ENCODE measurements around the gene FAM3C. TPM values are rescaled to one million over a fixed set of nuclear protein-coding genes. Genes with fewer than 3 reads are reported as not detected.

Gene FAM3C
- total RNA-seq, 5 donors from 2014 or later (not counting 1 experiment from before 2014, with no cell fraction given), result 8.8 to 21.8 (median 14.9) TPM

DNA sequence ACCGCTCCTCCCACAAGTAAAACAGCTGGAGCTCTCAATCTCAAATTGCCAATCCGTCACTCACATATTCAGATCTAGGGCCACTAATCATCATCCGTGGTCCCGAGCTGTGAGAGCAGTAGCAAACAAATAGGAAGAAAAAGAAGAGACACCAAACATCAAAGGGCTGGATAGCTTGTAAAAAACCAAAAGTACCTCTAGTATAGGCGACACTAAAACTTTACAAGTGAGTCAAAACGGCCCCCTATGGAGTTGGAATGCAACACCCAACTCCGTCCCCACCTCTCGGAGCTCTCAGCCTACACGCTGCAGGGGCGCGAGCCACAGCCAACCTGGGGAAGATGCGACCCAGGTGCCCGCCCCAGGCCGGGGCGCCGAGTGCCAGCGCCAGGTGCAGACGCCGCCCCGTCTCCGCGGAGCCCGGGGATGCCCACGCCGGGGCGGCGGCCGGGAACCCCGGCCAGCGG is 581 bp downstream of the FAM3C start:
- peaks cover 7 to 9% of the 10 kb centered on the region in 2 experiments for H3K4me1 ChIP-seq (ENCODE audit: control insufficient read depth in 1 of 2, extremely low read depth in 1 of 2, insufficient read depth in 2 of 2, low read length in 2 of 2)
- no peaks in the 10 kb centered on the region for H3K27me3 ChIP-seq (replicated peaks in 1 of 2; ENCODE audit: control insufficient read depth in 2 of 2, extremely low read depth in 1 of 2, insufficient read depth in 2 of 2, low read length in 1 of 2)
- Mint-ChIP-seq H3K36me3 (peaks cover 15% of the 10 kb centered on the region), H3K4me1 (peaks cover 40 to 45% (median 42%) of the 10 kb centered on the region in 3 donors), H3K4me3 (peak overlapping the region; percentile 77 to 89 (median 80)), H3K9me3 (no peaks in the 10 kb centered on the region), H3K27me3 (no peaks in the 10 kb centered on the region), H3K27ac (peak overlapping the region; percentile 79 to 80)
- ChIA-PET CTCF (interaction anchor here (0.5 to 5.9 kb wide), 17 partner anchors 8 to 152 kb away, joined by 3 to 38 read pairs (median 9); no protein-coding TSS in a partner anchor), POLR2A (interaction anchor here (0.6 to 0.7 kb wide), 3 partner anchors 20 to 452 kb away, joined by 3 to 4 read pairs (median 3); no protein-coding TSS in a partner anchor)
- peak overlapping the region; percentile 56 to 82 for H3K4me3 ChIP-seq (ENCODE audit: control insufficient read depth in 1 of 2, extremely low read depth in 1 of 2, low read length in 1 of 2)
- ATAC-seq (replicated peaks in 1 of 4) (peak; percentile 67 to 74 (median 70)), DNase-seq (peak in 33 of 35 experiments; percentile 3 to 65 (median 36))
- H3K9me3 ChIP-seq, result no peaks in the 10 kb centered on the region
- no peaks in the 10 kb centered on the region for H3K36me3 ChIP-seq (ENCODE audit: control insufficient read depth in 2 of 2, extremely low read depth in 1 of 2, insufficient read depth in 1 of 2, low read length in 1 of 2)
- under 1% methylated on average over 27 of the region's 30 CpGs for WGBS (ENCODE audit: insufficient coverage)
- H3K27ac ChIP-seq (ENCODE audit: low read length), result peak overlapping the region; percentile 5

GRCh38 chr7:121394709-121395140 is 1.4 kb downstream of the FAM3C start:
- CTCF ChIA-PET, result interaction anchor here (0.7 to 5.9 kb wide), 10 partner anchors 8 to 152 kb away, joined by 3 to 38 read pairs (median 16); no protein-coding TSS in a partner anchor
- H3K36me3 Mint-ChIP-seq, result peaks cover 15% of the 10 kb centered on the region
- Histone ChIP-seq H3K4me1 (ENCODE audit: control insufficient read depth in 1 of 2, extremely low read depth in 1 of 2, insufficient read depth in 2 of 2, low read length in 2 of 2) (peaks cover 7 to 14% of the 10 kb centered on the region in 2 experiments), H3K9me3 (no peaks in the 10 kb centered on the region), H3K27ac (ENCODE audit: low read length) (no peak overlapping the region), H3K4me3 (ENCODE audit: control insufficient read depth in 1 of 2, extremely low read depth in 1 of 2, low read length in 1 of 2) (no peak overlapping the region), H3K27me3 (replicated peaks in 1 of 2; ENCODE audit: control insufficient read depth in 2 of 2, extremely low read depth in 1 of 2, insufficient read depth in 2 of 2, low read length in 1 of 2) (no peaks in the 10 kb centered on the region), H3K36me3 (ENCODE audit: control insufficient read depth in 2 of 2, extremely low read depth in 1 of 2, insufficient read depth in 1 of 2, low read length in 1 of 2) (no peaks in the 10 kb centered on the region)
- WGBS (ENCODE audit: insufficient coverage), result 40% methylated on average over 1 of the region's 7 CpGs
- H3K4me3 Mint-ChIP-seq, result peak overlapping the region; percentile 15 to 80 (median 54)
- H3K9me3 Mint-ChIP-seq, result no peaks in the 10 kb centered on the region
- no peak for DNase-seq
- POLR2A ChIA-PET, result no interaction called here
- H3K27ac Mint-ChIP-seq, result no peak overlapping the region
- no peak for ATAC-seq (replicated peaks in 1 of 4)
- no peaks in the 10 kb centered on the region for H3K27me3 Mint-ChIP-seq
- H3K4me1 Mint-ChIP-seq, result peaks cover 48 to 53% (median 50%) of the 10 kb centered on the region in 3 donors

DNA sequence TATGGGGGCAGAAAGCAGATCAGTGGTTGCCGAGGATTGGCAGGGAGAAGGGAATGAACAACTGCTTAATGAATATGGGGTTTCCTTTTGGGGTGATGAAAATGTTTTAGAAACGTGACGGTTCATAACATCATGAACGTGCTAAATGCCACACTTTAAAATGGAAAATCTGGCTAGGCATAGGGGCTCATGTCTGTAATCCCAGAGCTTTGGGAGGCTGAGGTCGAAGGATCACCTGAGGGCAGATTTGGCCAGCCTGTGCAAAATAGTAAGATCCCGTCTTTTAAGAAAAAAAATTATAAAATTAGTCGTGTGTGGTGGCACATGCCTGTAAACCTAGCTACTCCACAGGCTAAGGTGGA is 3.1 kb downstream of the FAM3C start:
- Histone ChIP-seq H3K36me3 (ENCODE audit: control insufficient read depth in 2 of 2, extremely low read depth in 1 of 2, insufficient read depth in 1 of 2, low read length in 1 of 2) (no peaks in the 10 kb centered on the region), H3K9me3 (no peaks in the 10 kb centered on the region), H3K4me3 (ENCODE audit: control insufficient read depth in 1 of 2, extremely low read depth in 1 of 2, low read length in 1 of 2) (no peak overlapping the region), H3K4me1 (ENCODE audit: control insufficient read depth in 1 of 2, extremely low read depth in 1 of 2, insufficient read depth in 2 of 2, low read length in 2 of 2) (peaks cover 7 to 14% of the 10 kb centered on the region in 2 experiments), H3K27ac (ENCODE audit: low read length) (no peak overlapping the region), H3K27me3 (replicated peaks in 1 of 2; ENCODE audit: control insufficient read depth in 2 of 2, extremely low read depth in 1 of 2, insufficient read depth in 2 of 2, low read length in 1 of 2) (no peaks in the 10 kb centered on the region)
- peaks cover 64 to 70% (median 68%) of the 10 kb centered on the region in 3 donors for H3K4me1 Mint-ChIP-seq
- H3K27me3 Mint-ChIP-seq, result no peaks in the 10 kb centered on the region
- ATAC-seq (replicated peaks in 1 of 4) (no peak), DNase-seq (no peak)
- H3K9me3 Mint-ChIP-seq, result no peaks in the 10 kb centered on the region
- H3K27ac Mint-ChIP-seq, result peak overlapping the region in 1 of 2 donors; percentile 49
- H3K36me3 Mint-ChIP-seq, result peaks cover 15% of the 10 kb centered on the region
- H3K4me3 Mint-ChIP-seq, result no peak overlapping the region
- WGBS (ENCODE audit: insufficient coverage), result 100% methylated on average over 4 of the region's 7 CpGs
- ChIA-PET CTCF (interaction anchor here (1.3 to 5.9 kb wide), 4 partner anchors 20 to 26 kb away, joined by 3 to 35 read pairs (median 6); no protein-coding TSS in a partner anchor), POLR2A (no interaction called here)

DNA sequence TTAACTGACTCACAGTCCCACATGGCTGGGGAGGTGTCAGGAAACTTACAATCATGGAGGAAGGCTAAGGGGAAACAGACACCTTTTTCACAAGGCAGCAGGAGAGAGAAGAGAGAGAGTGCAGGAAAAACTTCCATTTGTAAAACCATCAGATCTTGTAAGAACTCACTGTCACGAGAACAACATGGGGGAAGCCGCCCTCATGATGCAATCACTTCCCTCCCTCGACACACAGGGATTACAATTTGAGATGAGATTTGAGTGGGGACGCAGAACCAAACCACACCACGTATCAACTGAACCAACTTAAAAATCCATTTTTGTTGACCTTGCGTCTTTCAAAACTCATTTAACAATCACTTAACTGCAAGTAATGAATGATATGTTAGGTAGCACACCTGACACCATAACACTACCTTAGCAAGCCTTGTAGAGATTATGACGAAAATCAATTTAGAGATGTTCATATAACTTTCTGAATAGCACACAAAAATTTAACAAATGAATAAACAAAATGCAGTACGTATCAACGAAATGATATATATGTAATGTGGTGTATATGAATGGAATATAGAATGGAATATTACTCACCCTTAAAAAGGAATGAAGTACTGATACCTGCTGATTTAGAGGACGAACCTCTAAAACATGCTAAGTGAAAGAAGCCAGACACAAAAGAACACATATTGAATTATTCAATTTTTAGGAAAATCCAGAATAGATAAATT is 3.7 kb downstream of the FAM3C start:
- no peaks in the 10 kb centered on the region for H3K9me3 ChIP-seq
- no peak for DNase-seq
- no peak overlapping the region for H3K4me3 Mint-ChIP-seq
- no peak overlapping the region for H3K27ac ChIP-seq (ENCODE audit: low read length)
- H3K36me3 Mint-ChIP-seq, result peaks cover 15% of the 10 kb centered on the region
- peaks cover 7 to 14% of the 10 kb centered on the region in 2 experiments for H3K4me1 ChIP-seq (ENCODE audit: control insufficient read depth in 1 of 2, extremely low read depth in 1 of 2, insufficient read depth in 2 of 2, low read length in 2 of 2)
- H3K4me1 Mint-ChIP-seq, result peaks cover 66 to 74% (median 69%) of the 10 kb centered on the region in 3 donors
- ChIA-PET POLR2A (no interaction called here), CTCF (interaction anchor here (1.3 to 2.1 kb wide), 4 partner anchors 23 to 25 kb away, joined by 3 to 6 read pairs (median 4); no protein-coding TSS in a partner anchor)
- H3K27me3 Mint-ChIP-seq, result no peaks in the 10 kb centered on the region
- H3K9me3 Mint-ChIP-seq, result no peaks in the 10 kb centered on the region
- no peaks in the 10 kb centered on the region for H3K36me3 ChIP-seq (ENCODE audit: control insufficient read depth in 2 of 2, extremely low read depth in 1 of 2, insufficient read depth in 1 of 2, low read length in 1 of 2)
- ATAC-seq (replicated peaks in 1 of 4), result no peak
- no CpG with 5 or more reads among the region's 10 CpGs for WGBS (ENCODE audit: insufficient coverage)
- no peak overlapping the region for H3K4me3 ChIP-seq (ENCODE audit: control insufficient read depth in 1 of 2, extremely low read depth in 1 of 2, low read length in 1 of 2)
- H3K27me3 ChIP-seq (replicated peaks in 1 of 2; ENCODE audit: control insufficient read depth in 2 of 2, extremely low read depth in 1 of 2, insufficient read depth in 2 of 2, low read length in 1 of 2), result no peaks in the 10 kb centered on the region
- H3K27ac Mint-ChIP-seq, result peak overlapping the region in 1 of 2 donors; percentile 49

DNA sequence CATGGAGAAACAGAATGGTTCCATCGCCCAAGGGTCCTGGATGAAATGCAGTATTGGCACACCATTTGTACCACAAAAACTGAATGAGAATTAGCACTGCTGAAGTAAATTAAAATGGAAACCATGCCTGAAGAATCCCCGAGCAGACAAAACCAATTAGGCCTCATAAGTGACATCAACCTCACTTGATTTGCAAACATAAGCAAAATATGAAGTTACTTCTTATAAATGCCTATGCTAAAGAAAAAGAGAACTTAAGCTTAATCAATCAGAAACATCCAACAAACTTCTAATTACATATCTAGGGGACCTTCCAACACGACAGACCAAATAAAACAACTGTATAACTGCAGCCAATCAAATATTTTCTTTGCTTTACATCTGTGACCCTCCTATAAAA is 4.4 kb downstream of the FAM3C start:
- DNase-seq (no peak), ATAC-seq (replicated peaks in 1 of 4) (no peak)
- H3K36me3 ChIP-seq (ENCODE audit: control insufficient read depth in 2 of 2, extremely low read depth in 1 of 2, insufficient read depth in 1 of 2, low read length in 1 of 2), result no peaks in the 10 kb centered on the region
- ChIA-PET POLR2A (no interaction called here), CTCF (interaction anchor here in 1 of 2 donors (1.3 kb wide), 1 partner anchor 23 kb away, joined by 3 read pairs; no protein-coding TSS in a partner anchor)
- H3K27ac Mint-ChIP-seq, result peak overlapping the region; percentile 7 to 30
- H3K4me3 ChIP-seq (ENCODE audit: control insufficient read depth in 1 of 2, extremely low read depth in 1 of 2, low read length in 1 of 2), result no peak overlapping the region
- H3K27me3 ChIP-seq (replicated peaks in 1 of 2; ENCODE audit: control insufficient read depth in 2 of 2, extremely low read depth in 1 of 2, insufficient read depth in 2 of 2, low read length in 1 of 2), result no peaks in the 10 kb centered on the region
- peaks cover 15% of the 10 kb centered on the region for H3K36me3 Mint-ChIP-seq
- peaks cover 66 to 76% (median 73%) of the 10 kb centered on the region in 3 donors for H3K4me1 Mint-ChIP-seq
- no peaks in the 10 kb centered on the region for H3K9me3 ChIP-seq
- H3K9me3 Mint-ChIP-seq, result no peaks in the 10 kb centered on the region
- H3K27ac ChIP-seq (ENCODE audit: low read length), result no peak overlapping the region
- 100% methylated on average over 2 of the region's 3 CpGs for WGBS (ENCODE audit: insufficient coverage)
- H3K4me3 Mint-ChIP-seq, result no peak overlapping the region
- H3K4me1 ChIP-seq (ENCODE audit: control insufficient read depth in 1 of 2, extremely low read depth in 1 of 2, insufficient read depth in 2 of 2, low read length in 2 of 2), result peaks cover 7 to 15% of the 10 kb centered on the region in 2 experiments
- no peaks in the 10 kb centered on the region for H3K27me3 Mint-ChIP-seq

GRCh38 chr7:121390617-121391016 is 5.5 kb downstream of the FAM3C start:
- DNase-seq (no peak), ATAC-seq (replicated peaks in 1 of 4) (peak; percentile 37 to 41 (median 38))
- no peak overlapping the region for H3K4me3 ChIP-seq (ENCODE audit: control insufficient read depth in 1 of 2, extremely low read depth in 1 of 2, low read length in 1 of 2)
- H3K27me3 ChIP-seq (replicated peaks in 1 of 2; ENCODE audit: control insufficient read depth in 2 of 2, extremely low read depth in 1 of 2, insufficient read depth in 2 of 2, low read length in 1 of 2), result no peaks in the 10 kb centered on the region
- peaks cover 3 to 22% of the 10 kb centered on the region in 2 experiments for H3K4me1 ChIP-seq (ENCODE audit: control insufficient read depth in 1 of 2, extremely low read depth in 1 of 2, insufficient read depth in 2 of 2, low read length in 2 of 2)
- Mint-ChIP-seq H3K9me3 (no peaks in the 10 kb centered on the region), H3K36me3 (peaks cover 15% of the 10 kb centered on the region), H3K4me3 (peak overlapping the region in 1 of 3 donors; percentile 40), H3K27me3 (no peaks in the 10 kb centered on the region), H3K4me1 (peaks cover 77 to 84% (median 79%) of the 10 kb centered on the region in 3 donors), H3K27ac (no peak overlapping the region)
- no CpG with 5 or more reads among the region's 2 CpGs for WGBS (ENCODE audit: insufficient coverage)
- no peak overlapping the region for H3K27ac ChIP-seq (ENCODE audit: low read length)
- ChIA-PET CTCF (interaction anchor here in 1 of 2 donors (1.1 kb wide), 2 partner anchors 19 to 48 kb away, joined by 3 read pairs; no protein-coding TSS in a partner anchor), POLR2A (interaction anchor here (0.5 to 0.6 kb wide), 4 partner anchors 11 to 762 kb away, joined by 3 to 8 read pairs (median 3); no protein-coding TSS in a partner anchor)
- H3K36me3 ChIP-seq (ENCODE audit: control insufficient read depth in 2 of 2, extremely low read depth in 1 of 2, insufficient read depth in 1 of 2, low read length in 1 of 2), result no peaks in the 10 kb centered on the region
- H3K9me3 ChIP-seq, result no peaks in the 10 kb centered on the region

Data from T-cell (primary cell).